Activated CD8-positive, alpha-beta T cell treated with anti-CD3 and anti-CD28 coated beads for 36 hours (primary cell): ENCODE measurements around the gene MTUS2. TPM values are rescaled to one million over a fixed set of nuclear protein-coding genes. Genes with fewer than 3 reads are reported as not detected.
A peak's percentile ranks its signal among the peaks of the same experiment; 100 is the strongest.

ENCODE experiments used
- ATAC-seq: fragments of 200-7000 bp; cut with Tn5 transposase; one replicate; pipeline ENCODE4 v1.10.0; 2021; ENCODE audit warnings: mild to moderate bottlenecking, moderate library complexity
- CTCF ChIA-PET: fragments of 350-600 bp; sonication (Branson Sonifier 250); formaldehyde crosslinking; loops from one replicate; lab custom pipeline; 2021; ENCODE audit warnings: antibody characterized with exemption; lab: Charles Lee
- POLR2A ChIA-PET: fragments of 350-600 bp; sonication (Branson Sonifier 250); formaldehyde crosslinking; loops from one replicate; lab custom pipeline; 2021; ENCODE audit warnings: antibody characterized with exemption; lab: Charles Lee
- DNase-seq: peaks from one replicate; pipeline ENCODE4 v3.0.0-alpha.2; 2020
- H3K27ac Mint-ChIP-seq: one replicate; pipeline ENCODE4 v1.8.0; 2021; ENCODE audit warnings: mild to moderate bottlenecking, mixed read lengths
- H3K27me3 Mint-ChIP-seq: one replicate; pipeline ENCODE4 v1.8.0; 2021; ENCODE audit warnings: mixed read lengths
- H3K36me3 Mint-ChIP-seq: one replicate; pipeline ENCODE4 v1.8.0; 2021; ENCODE audit warnings: low read depth, mixed read lengths
- H3K4me1 Mint-ChIP-seq: one replicate; pipeline ENCODE4 v1.8.0; 2021; ENCODE audit warnings: low read depth, mixed read lengths
- H3K4me3 Mint-ChIP-seq: one replicate; pipeline ENCODE4 v1.8.0; 2021; ENCODE audit warnings: mild to moderate bottlenecking, moderate library complexity, mixed read lengths
- H3K9me3 Mint-ChIP-seq: one replicate; pipeline ENCODE4 v1.8.0; 2021; ENCODE audit warnings: mixed read lengths
- intact Hi-C: fragments of 100-400 bp; cut with micrococcal nuclease; formaldehyde crosslinking; loops from one replicate; pipeline ENCODE4 v1.10.0; 2022
- total RNA-seq, 2 experiments: library from RNA; stranded (reverse); gene quantifications; one replicate each; pipeline ENCODE4 v1.2.3, GENCODE V29; 2021
- TF ChIP-seq, protein P1 (sequence below): fragments of 200-600 bp; IDR thresholded peaks from one replicate; pipeline ENCODE4 v1.8.0; 2022; ENCODE audit warnings: antibody characterized with exemption, mild to moderate bottlenecking

Gene MTUS2
- total RNA-seq, 2 experiments from 2014 or later = not detected

- TF ChIP-seq, protein P1, sequence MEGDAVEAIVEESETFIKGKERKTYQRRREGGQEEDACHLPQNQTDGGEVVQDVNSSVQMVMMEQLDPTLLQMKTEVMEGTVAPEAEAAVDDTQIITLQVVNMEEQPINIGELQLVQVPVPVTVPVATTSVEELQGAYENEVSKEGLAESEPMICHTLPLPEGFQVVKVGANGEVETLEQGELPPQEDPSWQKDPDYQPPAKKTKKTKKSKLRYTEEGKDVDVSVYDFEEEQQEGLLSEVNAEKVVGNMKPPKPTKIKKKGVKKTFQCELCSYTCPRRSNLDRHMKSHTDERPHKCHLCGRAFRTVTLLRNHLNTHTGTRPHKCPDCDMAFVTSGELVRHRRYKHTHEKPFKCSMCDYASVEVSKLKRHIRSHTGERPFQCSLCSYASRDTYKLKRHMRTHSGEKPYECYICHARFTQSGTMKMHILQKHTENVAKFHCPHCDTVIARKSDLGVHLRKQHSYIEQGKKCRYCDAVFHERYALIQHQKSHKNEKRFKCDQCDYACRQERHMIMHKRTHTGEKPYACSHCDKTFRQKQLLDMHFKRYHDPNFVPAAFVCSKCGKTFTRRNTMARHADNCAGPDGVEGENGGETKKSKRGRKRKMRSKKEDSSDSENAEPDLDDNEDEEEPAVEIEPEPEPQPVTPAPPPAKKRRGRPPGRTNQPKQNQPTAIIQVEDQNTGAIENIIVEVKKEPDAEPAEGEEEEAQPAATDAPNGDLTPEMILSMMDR = no peak
- Mint-ChIP-seq H3K27me3 (no peaks in the 10 kb centered on the region), H3K4me1 (no peaks in the 10 kb centered on the region), H3K4me3 (no peak overlapping the region), H3K36me3 (no peaks in the 10 kb centered on the region), H3K27ac (no peak overlapping the region), H3K9me3 (no peaks in the 10 kb centered on the region)
- DNase-seq = peak; percentile 2
- ChIA-PET CTCF (no interaction called here), POLR2A (no interaction called here)
- intact Hi-C loops = no loop called here
- ATAC-seq = peak; percentile 39
Measured at GRCh38 chr13:29315847-29316246, 495.7 kb downstream of the MTUS2 start.

GRCh38 chr13:29317828-29318227 lies 497.7 kb downstream of the MTUS2 start:
- H3K4me1 Mint-ChIP-seq = no peaks in the 10 kb centered on the region
- no peak overlapping the region for H3K27ac Mint-ChIP-seq
- no peak for DNase-seq
- ATAC-seq = no peak
- H3K27me3 Mint-ChIP-seq = no peaks in the 10 kb centered on the region
- ChIA-PET POLR2A (no interaction called here), CTCF (no interaction called here)
- intact Hi-C loops = no loop called here
- no peaks in the 10 kb centered on the region for H3K36me3 Mint-ChIP-seq
- no peaks in the 10 kb centered on the region for H3K9me3 Mint-ChIP-seq
- no peak overlapping the region for H3K4me3 Mint-ChIP-seq
- TF ChIP-seq, protein P1 = no peak

DNA sequence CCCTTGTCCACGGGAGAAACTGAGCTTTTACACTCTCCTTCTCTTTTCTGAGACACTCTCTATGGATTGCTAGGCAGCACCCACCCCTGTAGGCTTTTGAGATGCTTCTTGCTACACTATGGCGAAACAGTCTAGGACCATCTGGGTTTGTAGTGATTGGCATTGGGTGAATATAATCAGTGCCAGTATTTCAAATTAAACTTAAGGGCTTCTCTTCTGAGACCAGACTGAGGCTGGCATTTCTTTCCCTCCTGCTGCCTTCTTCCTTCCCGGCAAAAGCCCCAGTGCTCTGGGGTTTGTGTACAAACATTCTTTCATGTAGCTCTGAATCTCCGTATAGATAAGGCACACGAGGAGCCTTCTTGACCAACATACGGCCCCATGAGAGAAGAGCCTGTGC lies 498.6 kb downstream of the MTUS2 start:
- ATAC-seq (no peak), DNase-seq (no peak)
- no peaks in the 10 kb centered on the region for H3K36me3 Mint-ChIP-seq
- H3K27ac Mint-ChIP-seq = no peak overlapping the region
- intact Hi-C loops = no loop called here
- H3K4me1 Mint-ChIP-seq = no peaks in the 10 kb centered on the region
- CTCF ChIA-PET = no interaction called here
- POLR2A ChIA-PET = no interaction called here
- H3K9me3 Mint-ChIP-seq = no peaks in the 10 kb centered on the region
- TF ChIP-seq, protein P1 = no peak
- H3K27me3 Mint-ChIP-seq = no peaks in the 10 kb centered on the region
- no peak overlapping the region for H3K4me3 Mint-ChIP-seq

DNA sequence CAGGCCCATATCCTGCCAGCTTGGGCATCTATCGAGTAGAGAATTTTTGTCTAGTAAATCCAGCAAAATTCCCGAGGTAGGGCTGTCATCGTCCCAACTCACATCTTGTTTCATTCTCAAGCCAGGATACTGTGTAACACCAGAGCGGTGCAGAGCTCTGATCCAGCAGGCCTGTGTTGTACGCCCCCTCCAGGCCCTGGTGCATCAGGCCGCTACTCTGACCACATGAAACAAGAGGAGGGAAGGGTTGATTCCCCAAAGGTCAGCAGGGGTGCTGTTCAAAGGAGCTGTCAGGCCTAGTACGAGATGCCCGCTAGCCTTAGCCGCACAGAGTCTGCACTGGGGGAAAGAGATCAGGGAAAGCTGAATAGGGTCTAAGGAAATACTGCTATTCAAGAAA lies 499.3 kb downstream of the MTUS2 start:
- POLR2A ChIA-PET = no interaction called here
- Mint-ChIP-seq H3K9me3 (no peaks in the 10 kb centered on the region), H3K4me1 (no peaks in the 10 kb centered on the region), H3K27me3 (no peaks in the 10 kb centered on the region), H3K27ac (no peak overlapping the region), H3K4me3 (no peak overlapping the region), H3K36me3 (no peaks in the 10 kb centered on the region)
- intact Hi-C loops = no loop called here
- CTCF ChIA-PET = no interaction called here
- no peak for DNase-seq
- TF ChIP-seq, protein P1 = no peak
- ATAC-seq = no peak

DNA sequence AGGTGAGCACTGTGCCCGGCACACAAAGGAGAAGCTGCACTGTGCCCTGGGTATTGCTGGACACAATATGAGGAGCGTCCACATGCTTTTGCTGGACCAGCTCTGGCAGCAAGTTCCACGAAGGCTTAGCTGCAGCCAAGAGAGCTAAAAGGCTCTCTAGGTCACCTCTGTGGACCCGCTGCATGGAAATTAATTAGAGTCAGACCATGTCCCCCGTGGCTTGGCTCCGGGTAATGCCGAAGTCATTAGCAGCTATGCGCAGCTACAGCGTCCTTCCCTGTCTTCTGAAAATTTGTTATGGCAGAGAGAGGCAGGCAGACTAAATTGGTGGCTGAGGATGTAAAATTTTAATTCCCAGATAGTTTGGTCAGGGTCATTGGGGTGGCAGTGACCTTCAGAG lies 503.8 kb downstream of the MTUS2 start:
- Mint-ChIP-seq H3K36me3 (no peaks in the 10 kb centered on the region), H3K4me3 (no peak overlapping the region), H3K4me1 (no peaks in the 10 kb centered on the region), H3K27ac (no peak overlapping the region), H3K27me3 (no peaks in the 10 kb centered on the region), H3K9me3 (no peaks in the 10 kb centered on the region)
- intact Hi-C loops = no loop called here
- no peak for DNase-seq
- TF ChIP-seq, protein P1 = no peak
- ChIA-PET POLR2A (no interaction called here), CTCF (no interaction called here)
- ATAC-seq = no peak
